Stomach (tissue), 9 donors: Measurements from ENCODE around the gene TIE1. TPM values are rescaled to one million over a fixed set of nuclear protein-coding genes. Genes with fewer than 3 reads are reported as not detected.
A peak's percentile ranks its signal among the peaks of the same experiment; 100 is the strongest.

Source experiments
- DNase-seq, 2 donors: peaks; one replicate each; pipeline versions ENCODE4 v3.0.0 to v3.0.0-alpha.2; 2013 to 2019
- H3K27ac ChIP-seq, 5 donors: fragments of 200-600 bp in 4 of 5; sonication (generic) in 4 of 5; one replicate each; pipeline ENCODE4 v1.5.1; 2013 to 2019; ENCODE audit warnings: mild to moderate bottlenecking in 1 of 5, moderate library complexity in 1 of 5
- H3K27me3 ChIP-seq, 3 donors: fragments of 200-600 bp; sonication (generic); one replicate each; pipeline ENCODE4 v1.5.1; 2017 to 2019; ENCODE audit warnings: mixed run types in 1 of 3
- H3K36me3 ChIP-seq, 4 donors: fragments of 200-600 bp; sonication (generic); 1 replicate in 3 of 4; 2 replicates in 1 of 4; pipeline ENCODE4 v1.5.1; 2016 to 2019
- H3K4me1 ChIP-seq, 4 donors: fragments of 200-600 bp; sonication (generic); one replicate each; pipeline ENCODE4 v1.5.1; 2016 to 2019
- H3K4me3 ChIP-seq, 4 donors: fragments of 200-600 bp; sonication (generic) in 3 of 4; one replicate each; pipeline ENCODE4 v1.5.1; 2016 to 2019; ENCODE audit warnings: mild to moderate bottlenecking in 1 of 4
- H3K9me3 ChIP-seq, 4 donors: fragments of 200-600 bp; sonication (generic); one replicate each; pipeline ENCODE4 v1.5.1; 2016 to 2019
- CTCF ChIP-seq, 7 experiments: fragments of 450-650 bp in 4 of 7; fragments of 200-600 bp in 3 of 7; sonication (generic) in 3 of 7; IDR thresholded peaks; one replicate each; pipeline ENCODE4 v1.5.1; 2016 to 2019; ENCODE audit warnings: antibody characterized with exemption in 7 of 7, control low read depth in 2 of 7, mild to moderate bottlenecking in 1 of 7
- EP300 ChIP-seq: sonication (generic); formaldehyde crosslinking; IDR thresholded peaks from one replicate; pipeline ENCODE4 v1.6.1; 2017; ENCODE audit warnings: antibody characterized with exemption
- POLR2A ChIP-seq, 4 donors: fragments of 450-650 bp; IDR thresholded peaks; one replicate each; pipeline ENCODE4 v1.6.1; 2016; ENCODE audit warnings: antibody characterized with exemption in 4 of 4, control low read depth in 2 of 4, mild to moderate bottlenecking in 1 of 4, moderate library complexity in 1 of 4
- POLR2AphosphoS5 ChIP-seq, 3 donors: sonication (generic); formaldehyde crosslinking; IDR thresholded peaks; one replicate each; pipeline ENCODE4 v1.6.1; 2016; ENCODE audit warnings: antibody characterized with exemption in 3 of 3
- WGBS, 5 donors: extraction: QIAGEN DNeasy Blood & Tissue Kit in 3 of 5; methylation state at CpG; one replicate each; pipeline versions ENCODE4 v1.1.5 to v1.1.7; 2013 to 2018; 5-methylcytosine and 5-hydroxymethylcytosine counted together
- intact Hi-C: fragments of 100-400 bp; cut with DNase I; formaldehyde crosslinking; loops from one replicate; pipeline ENCODE4 v1.15.1; 2023; ENCODE audit warnings: low total_unique reads
- polyA plus RNA-seq, 3 donors: library from polyadenylated mRNA; stranded (reverse); fragments of 200-250 nt; gene quantifications; one replicate each; pipeline ENCODE4 v1.2.3, GENCODE V29; 2013
- total RNA-seq, 5 donors: library from RNA; depleted of rRNA; stranded (reverse); fragments of >200 nt; gene quantifications; one replicate each; pipeline versions ENCODE4 v1.1.0 to v1.2.3, GENCODE V29; 2014 to 2016
- donor health status: healthy with polysubstance abuse.
- donor health status: Bipolar disorder and iron deficiency.
- donor health status: healthy.

TIE1 gene
- total and polyA plus RNA-seq, 8 donors: 2.1 to 36.2 (median 13.8) TPM; not detected in 1

DNA sequence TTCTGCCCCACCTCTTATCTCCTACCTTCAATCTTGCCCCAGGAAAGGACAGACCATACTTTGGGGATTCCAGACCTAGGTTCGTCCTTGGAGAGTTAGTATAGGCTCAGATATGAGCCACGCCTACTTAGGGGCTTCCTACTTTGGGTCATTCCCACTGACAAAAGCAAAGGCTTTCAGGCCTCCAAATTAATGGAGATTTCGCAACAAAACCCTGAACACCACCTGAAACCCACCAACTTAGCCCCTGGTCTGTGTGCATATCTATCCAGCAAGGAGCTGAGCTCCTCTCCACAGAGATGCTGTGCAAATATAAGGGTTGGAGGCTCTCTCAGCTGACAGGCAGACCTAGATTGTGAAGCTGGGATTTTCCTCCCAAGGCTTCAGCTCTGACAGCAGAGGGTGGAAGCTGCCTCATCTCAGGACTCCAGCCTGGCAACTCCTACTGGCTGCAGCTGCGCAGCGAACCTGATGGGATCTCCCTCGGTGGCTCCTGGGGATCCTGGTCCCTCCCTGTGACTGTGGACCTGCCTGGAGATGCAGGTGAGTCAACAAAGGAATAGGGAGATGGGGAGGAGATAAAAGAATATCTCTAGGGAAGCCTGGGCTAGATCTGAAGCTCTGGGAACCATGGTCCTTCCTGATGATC lies 38.9 kb downstream of the TIE1 start:
- TF ChIP-seq POLR2A (IDR thresholded peaks at IDR 0.05) (no peak), POLR2AphosphoS5 (IDR thresholded peaks at IDR 0.05) (no peak), EP300 (no peak)
- WGBS, 5 donors: 88 to 93% (median 91%) methylated on average over 6 of the region's 6 CpGs
- no peaks in the 10 kb centered on the region for H3K27me3 ChIP-seq

DNA sequence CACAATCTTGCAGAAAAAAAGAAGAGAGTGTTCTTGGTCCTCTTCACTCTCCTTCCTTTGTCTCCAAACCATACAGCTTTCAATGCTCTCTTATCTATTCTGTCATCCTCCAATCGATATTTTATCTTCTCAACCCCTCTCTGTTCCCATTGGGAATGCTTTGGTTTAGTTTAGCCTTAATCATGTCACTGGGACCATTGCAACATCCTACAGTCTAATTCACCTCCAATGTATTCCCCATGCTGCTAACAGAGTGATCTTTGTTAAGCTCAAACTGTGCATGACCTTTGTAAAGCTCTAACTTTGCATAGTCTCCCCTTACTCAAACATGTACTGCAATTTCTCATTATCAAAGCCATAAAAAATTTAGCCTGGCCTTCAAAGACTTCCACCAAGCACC lies 39.8 kb downstream of the TIE1 start:
- Histone ChIP-seq H3K9me3 (no peaks in the 10 kb centered on the region), H3K27ac (no peak overlapping the region), H3K4me3 (no peak overlapping the region), H3K36me3 (no peaks in the 10 kb centered on the region), H3K4me1 (peaks cover 0 to 16% (median 7%) of the 10 kb centered on the region in 4 donors), H3K27me3 (no peaks in the 10 kb centered on the region)
- DNase-seq: no peak
- TF ChIP-seq CTCF (IDR thresholded peaks at IDR 0.05) (no peak), POLR2A (IDR thresholded peaks at IDR 0.05) (no peak), EP300 (no peak), POLR2AphosphoS5 (IDR thresholded peaks at IDR 0.05) (no peak)
- WGBS, 5 donors: 32 to 48% (median 44%) methylated on average over 1 of the region's 1 CpG
- intact Hi-C loops: no loop called here

More for the DNA sequence above, 38.9 kb downstream of the TIE1 start:
- Histone ChIP-seq H3K27ac (no peak overlapping the region), H3K4me1 (peaks cover 0 to 7% (median 2%) of the 10 kb centered on the region in 4 donors), H3K36me3 (no peaks in the 10 kb centered on the region), H3K4me3 (no peak overlapping the region), H3K9me3 (no peaks in the 10 kb centered on the region)
- intact Hi-C loops: no loop called here
- DNase-seq: no peak

DNA sequence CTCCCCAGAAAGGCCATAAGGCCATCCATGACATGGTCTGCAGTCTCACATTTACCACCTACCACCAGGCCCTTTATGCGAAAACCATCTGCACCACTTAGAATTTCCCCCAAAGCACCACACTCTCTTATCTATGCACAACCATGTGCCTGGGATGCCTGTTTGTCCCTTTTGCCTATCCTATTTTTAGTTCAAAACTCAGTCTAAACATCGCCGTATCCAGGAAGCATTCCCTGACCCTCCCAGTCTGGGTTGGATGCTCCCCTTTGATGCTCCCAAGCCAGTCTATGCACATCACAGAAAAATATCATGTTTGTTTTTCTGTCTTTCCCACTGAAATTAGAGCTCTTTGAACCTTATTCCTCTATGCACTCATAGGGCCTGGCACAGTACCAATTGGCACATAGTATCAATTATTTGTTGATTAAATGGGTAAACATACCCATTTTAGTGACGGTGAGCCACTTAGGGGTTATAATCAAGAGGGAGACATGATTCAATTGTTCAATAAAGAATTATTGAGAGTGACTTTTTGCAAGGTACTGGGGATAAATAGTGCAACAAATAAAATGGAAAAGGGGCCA lies 43.6 kb downstream of the TIE1 start:
- intact Hi-C loops: no loop called here
- WGBS, 5 donors: 48 to 59% (median 56%) methylated on average over 4 of the region's 4 CpGs
- DNase-seq: no peak
- Histone ChIP-seq H3K36me3 (no peaks in the 10 kb centered on the region), H3K9me3 (no peaks in the 10 kb centered on the region), H3K4me1 (peaks cover under 1 to 32% (median 17%) of the 10 kb centered on the region in 4 donors), H3K27ac (peak overlapping the region in 3 of 5 donors; percentile 20 to 39 (median 27)), H3K4me3 (no peak overlapping the region), H3K27me3 (no peaks in the 10 kb centered on the region)
- TF ChIP-seq POLR2AphosphoS5 (IDR thresholded peaks at IDR 0.05): no peak
- no peak for TF ChIP-seq POLR2A (IDR thresholded peaks at IDR 0.05)
- TF ChIP-seq EP300: no peak
- no peak for TF ChIP-seq CTCF (IDR thresholded peaks at IDR 0.05)

GRCh38 chr1:43345120-43345519 lies 44.3 kb downstream of the TIE1 start:
- no peaks in the 10 kb centered on the region for H3K36me3 ChIP-seq
- intact Hi-C loops: no loop called here
- peak overlapping the region in 4 of 5 donors; percentile 20 to 57 (median 33) for H3K27ac ChIP-seq
- DNase-seq: peak in 1 of 2 donors; percentile 67
- no peak for TF ChIP-seq CTCF (IDR thresholded peaks at IDR 0.05)
- TF ChIP-seq POLR2A (IDR thresholded peaks at IDR 0.05): no peak
- peak in 2 of 3 donors; percentile 20 to 70 for TF ChIP-seq POLR2AphosphoS5 (IDR thresholded peaks at IDR 0.05)
- TF ChIP-seq EP300: no peak
- WGBS, 5 donors: 28 to 44% (median 29%) methylated on average over 3 of the region's 3 CpGs
- no peaks in the 10 kb centered on the region for H3K27me3 ChIP-seq
- H3K4me3 ChIP-seq: no peak overlapping the region
- peaks cover 7 to 39% (median 23%) of the 10 kb centered on the region in 4 donors for H3K4me1 ChIP-seq
- no peaks in the 10 kb centered on the region for H3K9me3 ChIP-seq

DNA sequence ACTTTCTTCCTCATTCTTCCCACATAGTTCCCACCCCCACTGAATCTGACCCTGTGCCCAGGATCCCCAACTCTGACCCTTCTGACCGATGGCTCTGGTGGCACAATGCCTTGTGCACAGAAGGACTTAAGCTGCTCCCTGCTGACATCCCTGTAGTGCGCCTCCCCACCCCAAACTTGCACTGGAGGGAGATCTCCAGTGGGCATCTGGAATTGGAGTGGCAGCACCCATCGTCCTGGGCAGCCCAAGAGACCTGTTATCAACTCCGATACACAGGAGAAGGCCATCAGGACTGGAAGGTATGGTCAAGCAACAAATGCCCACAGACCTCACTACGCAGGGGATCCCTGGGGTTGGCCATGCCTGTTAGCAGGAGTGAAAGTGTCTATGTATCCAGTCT lies 45.9 kb downstream of the TIE1 start:
- peaks cover 7 to 43% (median 25%) of the 10 kb centered on the region in 4 donors for H3K4me1 ChIP-seq
- H3K4me3 ChIP-seq: no peak overlapping the region
- H3K36me3 ChIP-seq: no peaks in the 10 kb centered on the region
- 91 to 93% (median 91%) methylated on average over 4 to 5 of the region's 5 CpGs for WGBS, 5 donors
- peak in 1 of 2 donors; percentile 13 for DNase-seq
- H3K27me3 ChIP-seq: no peaks in the 10 kb centered on the region
- no peak overlapping the region for H3K27ac ChIP-seq
- H3K9me3 ChIP-seq: no peaks in the 10 kb centered on the region
- intact Hi-C loops: no loop called here
- TF ChIP-seq EP300: no peak
- no peak for TF ChIP-seq POLR2AphosphoS5 (IDR thresholded peaks at IDR 0.05)
- TF ChIP-seq POLR2A (IDR thresholded peaks at IDR 0.05): no peak
- no peak for TF ChIP-seq CTCF (IDR thresholded peaks at IDR 0.05)
